Myocyte (in vitro differentiated cells): ENCODE measurements around the gene HIBCH. TPM values are rescaled to one million over a fixed set of nuclear protein-coding genes. Genes with fewer than 3 reads are reported as not detected.
A peak's percentile ranks its signal among the peaks of the same experiment; 100 is the strongest.
"Not testable (repeated sequence)": the region's sequence is repeated elsewhere in the genome, so short reads cannot be mapped to it uniquely, and the experiment has no call there.

Experiments used
- DNase-seq: peaks from one replicate; pipeline ENCODE4 v3.0.0-alpha.2; 2012; ENCODE audit warnings: low read depth
- total RNA-seq: library from RNA; depleted of rRNA; stranded (reverse); fragments of >200 nt; gene quantifications from 2 replicates; pipeline ENCODE4 v1.2.3, GENCODE V29; 2014

HIBCH gene
- total RNA-seq, 1 donor from 2014 or later, result 13.6 TPM

- no peak for DNase-seq
Observed at GRCh38 chr2:190250421-190250820, 69.2 kb downstream of the HIBCH start.

DNA sequence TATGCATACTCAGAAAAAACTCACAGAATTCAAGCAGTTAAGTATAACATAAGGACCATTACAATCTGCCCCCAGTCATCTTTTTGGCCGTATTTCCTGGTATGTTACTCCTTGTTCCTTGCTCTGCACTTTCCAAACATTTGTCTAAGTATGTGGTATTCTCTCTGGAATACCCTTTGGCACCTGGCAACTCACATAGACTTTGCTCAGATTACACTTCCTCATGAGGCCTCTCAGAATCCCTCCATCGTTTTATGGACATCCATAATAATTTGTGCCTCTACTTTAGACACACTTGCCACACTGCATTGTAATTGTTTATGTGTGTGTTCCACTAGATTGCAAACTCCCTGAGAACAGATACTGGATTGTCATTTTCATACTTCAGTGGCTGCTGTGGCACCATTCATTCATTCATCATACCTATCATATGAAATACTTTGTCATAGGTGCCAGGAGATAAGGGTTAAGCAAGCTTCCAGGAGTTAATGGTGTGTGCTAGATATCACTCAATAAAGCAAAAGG lies 84.0 kb downstream of the HIBCH start:
- DNase-seq, result no peak

DNA sequence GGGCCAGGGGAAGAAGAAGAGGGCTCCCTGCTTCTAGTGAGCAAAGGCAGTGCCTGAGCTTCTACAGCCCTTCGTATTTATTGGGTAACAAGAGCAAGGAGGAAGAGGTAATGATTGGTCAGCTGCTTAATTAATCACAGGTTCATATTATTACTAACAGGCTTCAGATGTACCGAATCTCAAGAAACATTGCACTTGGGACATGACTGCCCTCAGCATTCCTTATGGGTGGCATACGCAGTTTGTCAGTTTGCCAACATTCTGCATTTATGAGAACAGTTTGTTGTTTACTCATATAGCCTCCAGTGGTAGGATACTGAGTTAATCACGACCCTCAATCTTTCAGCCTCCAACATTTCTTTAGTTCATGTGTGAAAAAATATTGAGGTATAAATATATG lies 84.5 kb downstream of the HIBCH start:
- no peak for DNase-seq

DNA sequence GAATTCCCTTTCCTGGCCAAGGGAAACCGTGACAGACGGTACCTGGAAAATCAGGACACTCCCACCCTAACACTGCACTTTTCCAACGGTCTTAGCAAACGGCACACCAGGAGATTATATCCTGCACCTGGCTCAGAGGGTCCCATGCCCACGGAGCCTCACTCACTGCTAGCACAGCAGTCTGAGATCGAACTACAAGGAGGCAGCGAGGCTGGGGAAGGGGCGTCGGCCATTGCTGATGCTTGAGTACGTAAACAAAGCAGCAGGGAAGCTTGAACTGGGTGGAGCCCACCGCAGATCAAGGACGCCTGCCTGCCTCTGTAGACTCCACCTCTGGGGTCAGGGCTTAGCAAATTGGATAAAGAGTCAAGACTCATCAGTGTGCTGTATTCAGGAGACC lies 95.6 kb downstream of the HIBCH start:
- not testable (repeated sequence) for DNase-seq

- DNase-seq, result not testable (repeated sequence)
Observed at GRCh38 chr2:190222745-190223144, 96.9 kb downstream of the HIBCH start.

GRCh38 chr2:190221429-190221828 lies 98.2 kb downstream of the HIBCH start:
- no peak for DNase-seq

DNA sequence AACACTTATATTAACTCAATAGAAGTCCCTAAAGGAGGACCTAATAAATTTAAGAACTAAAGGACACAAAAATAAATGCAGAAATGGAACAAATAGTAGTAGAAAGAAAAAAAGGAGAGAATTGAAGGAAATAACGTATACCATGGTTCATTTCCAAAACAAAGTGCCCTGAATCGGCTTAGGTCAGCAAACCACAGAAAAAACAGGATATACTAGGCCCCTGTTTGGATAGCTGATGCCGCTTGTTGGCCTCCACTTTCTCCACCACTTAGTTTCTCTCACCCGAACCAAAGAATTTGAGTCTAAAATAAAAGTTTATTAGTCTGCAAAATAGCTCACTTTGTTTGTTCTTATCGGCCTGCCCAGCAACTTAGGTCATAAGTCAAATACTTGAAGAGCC lies 100.4 kb downstream of the HIBCH start:
- DNase-seq, result no peak

DNA sequence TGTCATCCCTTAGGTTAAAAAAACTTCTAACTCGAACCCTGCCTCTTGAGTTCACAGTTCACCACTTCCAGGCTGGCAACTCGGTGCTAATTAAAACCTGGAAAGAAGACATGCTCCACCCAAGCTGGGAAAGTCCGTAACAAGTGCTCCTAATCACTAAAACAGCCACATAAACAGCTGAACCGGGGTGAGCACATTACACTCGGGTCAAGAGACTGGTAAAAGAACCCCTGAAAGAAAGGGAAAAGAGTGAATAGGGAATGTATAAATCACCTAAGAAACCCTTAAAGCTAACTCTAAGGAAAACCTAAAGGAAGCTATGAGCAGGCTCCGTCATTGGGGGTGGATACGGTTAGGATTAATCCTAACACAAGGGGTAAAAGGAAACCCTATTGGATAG lies 102.0 kb downstream of the HIBCH start:
- no peak for DNase-seq

DNA sequence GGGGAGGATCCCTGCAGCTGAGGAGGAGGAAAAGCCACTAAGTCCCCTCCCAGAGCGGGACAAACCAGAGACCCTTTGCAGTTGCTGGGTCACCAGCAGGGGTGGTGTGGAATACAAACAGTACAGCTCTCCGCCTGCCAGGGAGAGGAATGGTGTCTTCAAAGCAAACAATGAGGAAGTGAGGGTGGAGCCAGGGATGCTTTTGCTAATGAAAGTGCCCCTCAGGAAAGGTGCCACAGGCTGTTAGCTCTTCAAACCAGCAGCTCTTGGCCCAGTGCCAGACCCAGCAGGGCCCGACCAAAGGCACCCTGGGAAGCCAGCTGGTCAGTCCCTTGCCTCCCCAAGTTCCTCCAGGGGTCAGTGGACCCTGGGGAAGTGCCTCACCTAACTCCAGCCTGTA lies 102.8 kb downstream of the HIBCH start:
- no peak for DNase-seq

- no peak for DNase-seq
Observed at GRCh38 chr2:190215620-190216019, 104.0 kb downstream of the HIBCH start.

DNA sequence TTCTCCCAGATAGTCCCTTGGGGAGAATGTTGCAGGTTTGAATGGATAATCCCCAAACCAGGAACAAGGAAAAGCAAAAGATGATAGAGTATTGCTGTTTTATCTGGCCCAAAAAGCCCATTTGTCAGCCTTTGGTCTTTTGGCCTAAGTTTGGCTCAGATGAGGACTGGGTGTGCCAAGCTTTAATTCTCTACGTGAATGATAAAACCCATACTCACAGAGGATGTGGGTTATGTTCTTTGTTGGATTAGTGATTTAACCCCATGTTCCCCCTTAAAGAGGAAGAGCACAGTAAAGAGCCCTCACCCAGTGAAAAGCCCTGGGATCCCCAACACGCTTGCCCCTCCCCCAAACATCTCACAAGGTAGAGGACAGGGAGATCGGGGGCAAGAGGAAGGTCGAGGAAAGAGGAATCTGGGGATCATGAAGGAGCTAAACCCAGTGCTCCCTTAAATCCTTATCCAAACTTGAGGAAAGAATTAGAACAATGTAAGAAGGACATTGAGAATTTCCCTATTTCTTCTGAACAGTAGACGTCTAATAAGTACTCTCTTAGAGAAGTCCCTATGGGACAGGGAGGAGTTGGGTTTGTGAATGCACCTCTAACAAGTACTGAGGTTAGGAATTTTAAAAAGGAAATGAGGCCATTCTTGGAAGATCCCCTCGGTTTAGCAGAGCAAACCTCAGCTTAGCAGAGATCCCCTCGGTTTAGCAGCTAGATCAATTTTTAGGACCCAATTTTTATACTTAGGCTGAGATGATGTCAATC lies 105.0 kb downstream of the HIBCH start:
- no peak for DNase-seq

GRCh38 chr2:190213441-190214335 lies 105.9 kb downstream of the HIBCH start:
- peak; percentile 46 for DNase-seq

GRCh38 chr2:190210471-190210870 lies 109.2 kb downstream of the HIBCH start:
- DNase-seq, result no peak

DNA sequence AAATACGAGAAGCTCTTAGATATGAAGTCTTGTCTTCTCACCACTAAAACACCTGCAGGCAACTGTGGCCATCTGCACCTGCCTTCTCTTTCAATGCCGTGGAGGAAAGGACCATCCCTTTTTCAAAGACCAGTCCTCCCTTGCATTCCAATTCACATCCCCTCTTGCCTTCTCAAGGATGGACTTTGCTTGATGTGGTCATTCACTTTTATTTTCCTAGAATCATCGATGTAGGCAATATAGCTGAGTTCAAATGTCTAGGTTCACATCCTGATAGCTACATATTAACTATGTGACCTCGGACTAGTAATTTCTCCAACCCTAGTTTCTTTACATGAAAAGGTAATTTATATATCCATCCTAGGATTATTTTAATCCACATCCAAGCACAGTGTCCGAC lies 110.1 kb downstream of the HIBCH start:
- DNase-seq, result no peak

GRCh38 chr2:190207930-190208329 lies 111.7 kb downstream of the HIBCH start:
- no peak for DNase-seq

GRCh38 chr2:190205657-190206056 lies 114.0 kb downstream of the HIBCH start:
- DNase-seq, result peak; percentile 54

DNA sequence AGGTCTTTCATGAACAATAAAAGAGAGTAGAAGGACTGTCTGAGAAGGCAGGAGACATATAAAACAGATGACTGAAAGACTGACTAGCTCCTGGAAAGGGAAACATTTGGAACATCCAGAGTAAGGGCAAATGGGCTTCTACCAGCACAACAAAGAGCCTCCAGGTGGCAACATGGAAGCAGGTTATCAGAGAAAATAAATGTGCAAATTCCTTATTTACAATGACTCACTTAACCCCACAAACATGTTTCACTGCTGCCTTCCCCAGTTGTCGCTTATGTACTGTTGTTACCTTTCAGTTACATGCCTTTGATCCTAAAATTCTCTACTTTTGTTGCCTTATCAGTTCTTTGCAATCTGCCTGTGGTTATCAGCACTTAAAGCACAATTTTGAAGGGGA lies 117.0 kb downstream of the HIBCH start:
- no peak for DNase-seq

DNA sequence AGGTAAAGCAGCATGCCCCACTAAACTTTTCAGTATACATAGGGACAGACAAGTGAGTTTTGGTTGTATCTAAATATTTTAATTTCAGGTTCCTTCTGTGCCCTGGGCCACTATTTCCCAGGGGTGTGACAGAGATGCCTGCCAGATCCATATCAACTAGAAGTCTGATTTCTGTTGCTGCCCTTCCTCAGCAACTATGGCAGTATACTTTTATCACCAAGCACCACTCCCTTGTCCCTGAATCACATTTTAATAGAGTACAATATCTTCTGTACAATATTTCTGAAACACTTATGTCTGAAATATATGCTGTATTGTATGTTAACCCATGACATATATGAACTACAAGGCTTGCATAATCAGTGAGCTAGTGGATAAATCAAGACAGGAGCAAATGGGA lies 117.6 kb downstream of the HIBCH start:
- no peak for DNase-seq

- DNase-seq, result no peak
Observed at GRCh38 chr2:190200603-190201002, 119.0 kb downstream of the HIBCH start.

DNA sequence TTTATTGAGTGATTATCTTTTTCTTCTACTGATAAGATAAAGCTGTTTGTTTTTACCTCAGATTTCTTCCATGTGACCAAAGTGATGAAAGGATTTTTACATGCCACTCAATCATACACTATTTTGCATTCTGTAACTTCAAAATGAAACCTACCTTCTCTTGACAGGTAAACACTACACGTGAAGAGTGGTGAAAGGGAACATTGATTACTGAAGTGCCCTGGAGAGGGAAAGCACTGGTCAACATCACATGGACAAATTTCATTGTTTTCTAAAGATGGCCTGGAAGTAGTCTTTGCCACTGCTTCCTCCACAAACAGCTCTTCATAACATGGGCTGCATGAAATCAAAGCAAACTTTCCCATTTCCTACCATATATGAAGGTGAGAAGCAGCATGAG lies 120.1 kb downstream of the HIBCH start:
- no peak for DNase-seq

DNA sequence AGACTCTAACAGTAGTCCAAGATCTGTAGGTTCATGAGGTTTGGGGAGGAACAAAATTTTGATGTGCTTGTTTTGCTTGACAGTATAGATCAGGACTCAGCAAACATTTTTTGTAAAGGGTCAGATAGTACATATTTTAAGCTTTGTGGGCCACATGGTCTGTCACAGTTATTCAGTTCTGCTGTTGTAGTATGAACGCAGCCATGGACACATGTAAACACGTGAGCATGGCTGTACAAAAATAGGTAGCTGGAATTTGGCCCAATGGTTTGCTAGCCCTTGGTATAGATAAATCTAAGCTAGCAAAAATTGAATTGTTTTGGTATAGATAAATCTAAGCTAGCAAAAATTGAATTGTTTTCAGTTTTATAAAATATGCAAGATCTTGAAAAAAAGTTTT lies 120.5 kb downstream of the HIBCH start:
- no peak for DNase-seq

DNA sequence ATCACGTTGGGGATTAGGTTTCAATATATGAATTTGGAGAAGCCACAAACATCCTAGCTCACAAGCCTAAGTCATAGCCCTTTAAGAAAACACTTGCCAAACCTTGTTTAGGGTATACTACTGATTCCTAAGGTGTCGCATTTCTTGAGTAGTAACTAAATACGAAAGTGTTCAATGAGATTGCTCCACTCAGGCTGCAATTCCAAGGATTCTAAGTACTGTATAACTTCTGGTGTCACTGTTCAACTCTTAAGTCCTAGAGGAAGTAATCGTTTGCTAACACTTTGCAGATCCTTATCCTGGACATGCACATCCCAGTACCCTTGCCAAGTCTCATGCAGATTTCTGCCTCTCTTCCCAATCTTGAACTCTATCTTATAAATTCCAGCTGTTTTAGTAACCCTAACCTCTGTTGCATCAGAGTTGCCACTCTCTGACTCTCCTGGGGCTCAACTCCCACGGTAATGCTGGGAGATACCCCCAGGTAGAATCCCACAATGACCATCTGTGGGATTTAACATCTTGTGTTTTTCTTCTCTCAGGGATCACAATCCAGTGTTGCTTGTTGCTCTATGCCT lies 122.4 kb downstream of the HIBCH start:
- DNase-seq, result no peak
